NOMO-1 treated with dmso at 0.1 percent for 144 hours (cell line): Measurements from ENCODE around the gene FNBP1.

Experiments
- DNase-seq: peaks from one replicate; lab custom pipeline; 2025; ENCODE audit not compliant: unreplicated experiment; lab: John Stamatoyannopoulos, UW

Gene FNBP1

GRCh38 chr9:130045725-130046450 lies 2.9 kb upstream of the FNBP1 start:
- no peak for DNase-seq

GRCh38 chr9:130043654-130044623 lies 950 bp upstream of the FNBP1 start:
- DNase-seq: no peak

- no peak for DNase-seq
Observed at GRCh38 chr9:130042406-130042884, 544 bp downstream of the FNBP1 start.

- DNase-seq: no peak
Observed at GRCh38 chr9:130041648-130042405, 1.2 kb downstream of the FNBP1 start.

- DNase-seq: no peak
Observed at GRCh38 chr9:130040984-130041647, 1.9 kb downstream of the FNBP1 start.

- DNase-seq: peak; percentile 23
Observed at GRCh38 chr9:130039528-130040147, 3.4 kb downstream of the FNBP1 start.

GRCh38 chr9:130036099-130036498 lies 6.9 kb downstream of the FNBP1 start:
- no peak for DNase-seq

- DNase-seq: no peak
Observed at GRCh38 chr9:130034570-130034969, 8.4 kb downstream of the FNBP1 start.

- DNase-seq: no peak
Observed at GRCh38 chr9:130030651-130031127, 12.3 kb downstream of the FNBP1 start.

- DNase-seq: no peak
Observed at GRCh38 chr9:130029223-130029973, 13.6 kb downstream of the FNBP1 start.

GRCh38 chr9:130028493-130029222 lies 14.3 kb downstream of the FNBP1 start:
- DNase-seq: no peak

GRCh38 chr9:130027533-130028365 lies 15.2 kb downstream of the FNBP1 start:
- no peak for DNase-seq

GRCh38 chr9:130026583-130027340 lies 16.2 kb downstream of the FNBP1 start:
- peak; percentile 17 for DNase-seq

GRCh38 chr9:130024597-130024994 lies 18.4 kb downstream of the FNBP1 start:
- no peak for DNase-seq

- no peak for DNase-seq
Observed at GRCh38 chr9:130023994-130024596, 18.9 kb downstream of the FNBP1 start.

GRCh38 chr9:130023144-130023787 lies 19.7 kb downstream of the FNBP1 start:
- DNase-seq: no peak
